Thyroid gland (tissue), 4 donors: ENCODE measurements around the gene RAP1A.

Source experiments
- CTCF ChIP-seq, 6 experiments: fragments of 200-600 bp in 3 of 6; fragments of 450-650 bp in 3 of 6; sonication (generic) in 3 of 6; IDR thresholded peaks; one replicate each; pipeline ENCODE4 v1.5.1; 2016 to 2019; ENCODE audit warnings: antibody characterized with exemption in 6 of 6, mild to moderate bottlenecking in 2 of 6, inconsistent platforms in 1 of 6, moderate library complexity in 1 of 6
- POLR2A ChIP-seq, 2 donors: fragments of 450-650 bp; IDR thresholded peaks; one replicate each; pipeline ENCODE4 v1.6.1; 2017; ENCODE audit warnings: antibody characterized with exemption in 2 of 2, mild to moderate bottlenecking in 2 of 2, moderate library complexity in 1 of 2

DNA sequence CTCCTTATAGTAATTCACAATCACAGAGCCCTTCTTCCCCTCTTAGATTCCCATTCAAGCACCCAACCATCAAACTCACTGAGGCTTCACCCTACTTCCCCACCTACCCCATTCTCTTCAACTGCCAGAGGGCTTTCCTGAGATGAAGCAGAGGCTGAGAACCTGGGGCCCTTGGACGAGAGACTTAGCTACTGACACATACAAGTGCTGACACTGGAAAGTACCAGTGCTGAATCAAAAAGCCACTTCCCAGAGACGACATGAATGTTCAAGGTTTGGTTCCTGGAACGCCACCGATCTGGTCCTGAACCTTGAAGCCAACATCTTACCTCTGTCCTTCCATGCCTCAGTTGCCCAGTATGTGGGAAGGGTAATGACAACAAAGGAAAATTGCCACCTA, 16.6 kb upstream of the RAP1A start:
- TF ChIP-seq POLR2A (IDR thresholded peaks at IDR 0.05) (no peak), CTCF (IDR thresholded peaks at IDR 0.05) (no peak)
